Hematopoietic multipotent progenitor cell treated with erythropoietin and hydrocortisone succinate and interleukin-3 and kit ligand, for 4 days (in vitro differentiated cells): ENCODE data around the gene DPY19L3.
A peak's percentile ranks its signal among the peaks of the same experiment; 100 is the strongest.

Experiments
- DNase-seq: peaks from one replicate; pipeline ENCODE4 v3.0.0-alpha.2; 2015

Gene DPY19L3

GRCh38 chr19:32530773-32531172 is 125.2 kb downstream of the DPY19L3 start:
- DNase-seq: no peak

GRCh38 chr19:32532233-32532632 is 126.7 kb downstream of the DPY19L3 start:
- peak; percentile 47 for DNase-seq
